ENCODE data around the gene LOC101059915.
"Not testable (repeated sequence)": the region's sequence is repeated elsewhere in the genome, so short reads cannot be mapped to it uniquely, and the experiment has no call there.

Gene LOC101059915

GRCh38 chrX:71660562-71661416 lies 6.6 kb upstream of the LOC101059915 start:
- H3K9ac ChIP-seq (ENCODE audit: low read depth in 1 of 2, low read length in 2 of 2), result no peak overlapping the region
- H3K9me3 ChIP-seq (ENCODE audit: control insufficient read depth in 2 of 2, low read length in 2 of 2), result no peaks in the 10 kb centered on the region
- no peak overlapping the region for H3K4me3 ChIP-seq (ENCODE audit: low read length in 2 of 2)
- no peaks in the 10 kb centered on the region for H3K4me1 ChIP-seq (ENCODE audit: control insufficient read depth in 2 of 2, insufficient read depth in 2 of 2, low read length in 2 of 2)
- H3K27me3 ChIP-seq (ENCODE audit: control insufficient read depth in 2 of 2, insufficient read depth in 2 of 2, low read length in 2 of 2), result no peaks in the 10 kb centered on the region
- no peak overlapping the region for H3K27ac ChIP-seq (ENCODE audit: low read depth in 2 of 2, low read length in 2 of 2)
- H3K36me3 ChIP-seq (ENCODE audit: control insufficient read depth in 2 of 2, insufficient read depth in 2 of 2, low read length in 2 of 2), result no peaks in the 10 kb centered on the region

DNA sequence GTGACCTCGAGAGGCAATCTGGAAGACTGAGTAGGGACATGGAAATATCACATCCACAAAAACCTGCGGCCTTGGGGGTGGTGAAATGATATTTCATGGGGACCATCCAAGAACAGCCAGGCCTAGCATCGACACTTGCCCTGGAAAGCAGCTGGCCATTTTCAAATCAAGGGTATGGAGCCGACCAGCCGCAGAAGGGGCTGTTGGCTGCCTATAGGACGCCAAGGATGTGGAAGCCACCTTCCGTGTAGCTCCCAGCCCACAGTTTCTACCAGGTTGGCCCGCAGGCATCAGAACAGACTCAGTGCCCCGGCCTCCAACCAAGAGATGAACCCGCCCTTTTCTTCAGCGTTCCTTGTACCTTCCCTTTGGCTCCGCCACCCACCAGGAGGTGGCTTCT lies 5.4 kb upstream of the LOC101059915 start:
- Histone ChIP-seq H3K9ac (ENCODE audit: low read depth in 1 of 2, low read length in 2 of 2) (no peak overlapping the region), H3K27me3 (ENCODE audit: control insufficient read depth in 2 of 2, insufficient read depth in 2 of 2, low read length in 2 of 2) (no peaks in the 10 kb centered on the region), H3K27ac (ENCODE audit: low read depth in 2 of 2, low read length in 2 of 2) (no peak overlapping the region), H3K4me1 (ENCODE audit: control insufficient read depth in 2 of 2, insufficient read depth in 2 of 2, low read length in 2 of 2) (no peaks in the 10 kb centered on the region), H3K9me3 (ENCODE audit: control insufficient read depth in 2 of 2, low read length in 2 of 2) (no peaks in the 10 kb centered on the region), H3K36me3 (ENCODE audit: control insufficient read depth in 2 of 2, insufficient read depth in 2 of 2, low read length in 2 of 2) (no peaks in the 10 kb centered on the region), H3K4me3 (ENCODE audit: low read length in 2 of 2) (no peak overlapping the region)

DNA sequence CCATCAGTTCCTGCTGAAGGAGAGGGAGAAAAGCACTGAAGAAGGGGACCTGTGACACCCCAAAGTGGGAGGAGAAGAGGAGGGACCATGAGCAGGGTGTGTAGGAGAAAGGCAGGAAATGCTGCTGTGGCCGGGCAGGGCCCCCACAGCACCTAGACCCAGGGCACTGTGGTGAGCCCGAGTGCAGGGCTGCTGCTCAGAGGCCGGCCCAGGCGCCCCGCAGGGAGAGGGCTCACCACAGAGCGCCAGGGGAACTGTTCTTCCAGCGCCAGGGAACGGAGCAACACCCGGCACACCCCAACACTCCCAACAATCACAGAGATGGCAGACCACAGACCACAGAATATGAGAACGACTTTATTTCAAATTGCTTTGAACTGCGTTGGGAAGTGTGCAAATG lies 4.7 kb upstream of the LOC101059915 start:
- H3K27ac ChIP-seq (ENCODE audit: low read depth in 2 of 2, low read length in 2 of 2); H3K27me3 ChIP-seq (ENCODE audit: control insufficient read depth in 2 of 2, insufficient read depth in 2 of 2, low read length in 2 of 2); H3K9me3 ChIP-seq (ENCODE audit: control insufficient read depth in 2 of 2, low read length in 2 of 2); H3K36me3 ChIP-seq (ENCODE audit: control insufficient read depth in 2 of 2, insufficient read depth in 2 of 2, low read length in 2 of 2); H3K4me3 ChIP-seq (ENCODE audit: low read length in 2 of 2); H3K9ac ChIP-seq (ENCODE audit: low read depth in 1 of 2, low read length in 2 of 2); H3K4me1 ChIP-seq (ENCODE audit: control insufficient read depth in 2 of 2, insufficient read depth in 2 of 2, low read length in 2 of 2): not testable (repeated sequence)

DNA sequence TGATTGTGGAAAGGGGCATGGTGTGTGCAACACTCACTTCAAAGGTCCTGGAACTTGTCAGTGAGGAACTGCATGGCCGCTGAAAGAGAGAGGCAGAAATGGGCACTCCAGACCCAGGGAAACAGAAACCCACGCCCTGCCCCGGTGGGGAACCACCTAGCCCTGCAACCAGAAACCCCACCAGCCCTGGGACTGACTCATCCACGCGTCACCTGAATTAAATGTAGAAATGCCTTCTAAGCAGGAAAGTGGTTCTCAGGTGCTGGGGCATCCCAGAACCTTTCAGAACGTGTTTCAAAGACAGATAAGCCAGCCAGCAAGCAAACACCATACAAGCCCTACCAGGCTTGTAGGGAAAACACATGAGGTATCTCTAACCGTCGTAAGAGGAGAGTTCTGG lies 4.1 kb upstream of the LOC101059915 start:
- H3K4me3 ChIP-seq (ENCODE audit: low read length in 2 of 2); H3K27me3 ChIP-seq (ENCODE audit: control insufficient read depth in 2 of 2, insufficient read depth in 2 of 2, low read length in 2 of 2); H3K9me3 ChIP-seq (ENCODE audit: control insufficient read depth in 2 of 2, low read length in 2 of 2); H3K4me1 ChIP-seq (ENCODE audit: control insufficient read depth in 2 of 2, insufficient read depth in 2 of 2, low read length in 2 of 2); H3K27ac ChIP-seq (ENCODE audit: low read depth in 2 of 2, low read length in 2 of 2); H3K36me3 ChIP-seq (ENCODE audit: control insufficient read depth in 2 of 2, insufficient read depth in 2 of 2, low read length in 2 of 2); H3K9ac ChIP-seq (ENCODE audit: low read depth in 1 of 2, low read length in 2 of 2): not testable (repeated sequence)

- H3K27me3 ChIP-seq (ENCODE audit: control insufficient read depth in 2 of 2, insufficient read depth in 2 of 2, low read length in 2 of 2); H3K36me3 ChIP-seq (ENCODE audit: control insufficient read depth in 2 of 2, insufficient read depth in 2 of 2, low read length in 2 of 2); H3K4me3 ChIP-seq (ENCODE audit: low read length in 2 of 2); H3K9ac ChIP-seq (ENCODE audit: low read depth in 1 of 2, low read length in 2 of 2); H3K9me3 ChIP-seq (ENCODE audit: control insufficient read depth in 2 of 2, low read length in 2 of 2); H3K27ac ChIP-seq (ENCODE audit: low read depth in 2 of 2, low read length in 2 of 2); H3K4me1 ChIP-seq (ENCODE audit: control insufficient read depth in 2 of 2, insufficient read depth in 2 of 2, low read length in 2 of 2): not testable (repeated sequence)
Observed at GRCh38 chrX:71664202-71664601, 3.1 kb upstream of the LOC101059915 start.

DNA sequence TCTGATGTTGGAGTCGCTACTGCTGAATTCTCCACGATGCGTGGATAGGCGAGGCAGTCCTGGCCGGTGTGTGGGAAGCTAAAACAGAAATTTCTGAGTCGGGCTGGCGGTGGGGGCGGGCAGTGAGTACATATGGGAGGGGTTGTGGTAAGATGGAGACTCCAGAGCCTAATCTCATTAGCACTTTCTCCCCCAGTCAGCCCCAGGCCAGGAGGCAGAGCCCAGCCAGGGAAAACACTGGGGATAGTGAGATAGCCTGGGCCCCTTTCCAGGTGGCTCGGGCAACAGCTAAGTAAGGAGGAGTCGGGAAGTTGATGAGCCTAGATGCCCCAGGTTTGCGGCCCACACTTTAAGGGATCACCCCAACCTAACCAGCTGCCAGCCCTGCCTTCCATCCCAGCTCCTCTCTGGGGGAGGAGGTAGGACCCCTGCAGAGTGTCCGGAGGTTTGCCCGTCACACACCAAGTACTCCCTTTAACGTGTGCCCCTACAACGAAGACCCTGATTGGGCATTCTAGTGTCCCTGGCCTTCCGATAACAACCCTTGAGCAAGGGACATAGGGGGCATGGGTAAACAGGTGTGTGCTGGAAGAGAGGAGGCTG lies 2.4 kb upstream of the LOC101059915 start:
- Histone ChIP-seq H3K27me3 (ENCODE audit: control insufficient read depth in 2 of 2, insufficient read depth in 2 of 2, low read length in 2 of 2) (no peaks in the 10 kb centered on the region), H3K4me1 (ENCODE audit: control insufficient read depth in 2 of 2, insufficient read depth in 2 of 2, low read length in 2 of 2) (no peaks in the 10 kb centered on the region), H3K9ac (ENCODE audit: low read depth in 1 of 2, low read length in 2 of 2) (no peak overlapping the region), H3K4me3 (ENCODE audit: low read length in 2 of 2) (no peak overlapping the region), H3K27ac (ENCODE audit: low read depth in 2 of 2, low read length in 2 of 2) (no peak overlapping the region), H3K36me3 (ENCODE audit: control insufficient read depth in 2 of 2, insufficient read depth in 2 of 2, low read length in 2 of 2) (no peaks in the 10 kb centered on the region), H3K9me3 (ENCODE audit: control insufficient read depth in 2 of 2, low read length in 2 of 2) (no peaks in the 10 kb centered on the region)

- Histone ChIP-seq H3K9ac (ENCODE audit: low read depth in 1 of 2, low read length in 2 of 2) (no peak overlapping the region), H3K9me3 (ENCODE audit: control insufficient read depth in 2 of 2, low read length in 2 of 2) (no peaks in the 10 kb centered on the region), H3K4me3 (ENCODE audit: low read length in 2 of 2) (no peak overlapping the region), H3K27ac (ENCODE audit: low read depth in 2 of 2, low read length in 2 of 2) (no peak overlapping the region), H3K27me3 (ENCODE audit: control insufficient read depth in 2 of 2, insufficient read depth in 2 of 2, low read length in 2 of 2) (no peaks in the 10 kb centered on the region), H3K36me3 (ENCODE audit: control insufficient read depth in 2 of 2, insufficient read depth in 2 of 2, low read length in 2 of 2) (no peaks in the 10 kb centered on the region), H3K4me1 (ENCODE audit: control insufficient read depth in 2 of 2, insufficient read depth in 2 of 2, low read length in 2 of 2) (no peaks in the 10 kb centered on the region)
Observed at GRCh38 chrX:71665747-71666146, 1.6 kb upstream of the LOC101059915 start.

- Histone ChIP-seq H3K36me3 (ENCODE audit: control insufficient read depth in 2 of 2, insufficient read depth in 2 of 2, low read length in 2 of 2) (no peaks in the 10 kb centered on the region), H3K4me1 (ENCODE audit: control insufficient read depth in 2 of 2, insufficient read depth in 2 of 2, low read length in 2 of 2) (no peaks in the 10 kb centered on the region), H3K9ac (ENCODE audit: low read depth in 1 of 2, low read length in 2 of 2) (no peak overlapping the region), H3K27me3 (ENCODE audit: control insufficient read depth in 2 of 2, insufficient read depth in 2 of 2, low read length in 2 of 2) (no peaks in the 10 kb centered on the region), H3K9me3 (ENCODE audit: control insufficient read depth in 2 of 2, low read length in 2 of 2) (no peaks in the 10 kb centered on the region), H3K4me3 (ENCODE audit: low read length in 2 of 2) (no peak overlapping the region), H3K27ac (ENCODE audit: low read depth in 2 of 2, low read length in 2 of 2) (no peak overlapping the region)
Observed at GRCh38 chrX:71666240-71667223, 814 bp upstream of the LOC101059915 start.

DNA sequence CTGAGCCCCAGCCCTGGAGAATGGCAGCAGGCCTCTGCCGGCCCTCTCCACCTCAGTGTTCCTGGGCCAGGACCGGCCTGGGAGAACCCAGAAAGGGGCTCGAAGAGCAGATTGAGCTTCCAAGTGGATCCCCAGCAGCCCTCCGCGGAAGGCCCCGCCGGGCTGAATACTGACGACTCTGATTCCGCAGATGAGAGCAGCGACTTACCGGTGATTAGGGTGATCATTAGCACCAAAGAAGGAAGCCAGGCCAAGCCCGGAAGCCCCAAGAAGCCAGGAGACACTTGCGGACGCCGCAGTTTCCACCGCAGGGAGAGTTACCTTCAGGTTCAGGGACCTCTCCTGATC lies 876 bp downstream of the LOC101059915 start:
- Histone ChIP-seq H3K9me3 (ENCODE audit: control insufficient read depth in 2 of 2, low read length in 2 of 2) (no peaks in the 10 kb centered on the region), H3K4me3 (ENCODE audit: low read length in 2 of 2) (no peak overlapping the region), H3K4me1 (ENCODE audit: control insufficient read depth in 2 of 2, insufficient read depth in 2 of 2, low read length in 2 of 2) (no peaks in the 10 kb centered on the region), H3K9ac (ENCODE audit: low read depth in 1 of 2, low read length in 2 of 2) (no peak overlapping the region), H3K27ac (ENCODE audit: low read depth in 2 of 2, low read length in 2 of 2) (no peak overlapping the region), H3K36me3 (ENCODE audit: control insufficient read depth in 2 of 2, insufficient read depth in 2 of 2, low read length in 2 of 2) (no peaks in the 10 kb centered on the region), H3K27me3 (ENCODE audit: control insufficient read depth in 2 of 2, insufficient read depth in 2 of 2, low read length in 2 of 2) (peaks cover 0 to 1% of the 10 kb centered on the region in 2 donors)

DNA sequence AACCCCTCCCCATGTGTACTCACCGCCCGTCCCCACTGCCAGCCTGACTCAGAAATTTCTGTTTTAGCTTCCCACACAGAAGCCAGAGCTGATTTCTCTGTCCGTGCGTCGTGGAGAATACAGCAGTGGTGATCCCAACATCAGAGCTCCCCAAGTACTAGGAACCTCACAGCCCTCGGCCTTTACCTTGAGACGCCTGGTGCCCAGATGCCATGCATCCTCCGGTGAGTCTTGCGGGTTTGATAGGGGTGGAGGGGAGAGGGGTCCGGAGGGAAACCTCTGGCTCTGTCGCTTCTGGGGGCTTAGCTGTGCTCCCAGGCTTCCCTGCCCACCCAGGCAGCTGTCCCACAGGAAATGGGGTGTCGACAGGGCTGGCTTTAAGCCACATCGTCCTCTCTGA lies 2.1 kb downstream of the LOC101059915 start:
- no peak overlapping the region for H3K27ac ChIP-seq (ENCODE audit: low read depth in 2 of 2, low read length in 2 of 2)
- H3K27me3 ChIP-seq (ENCODE audit: control insufficient read depth in 2 of 2, insufficient read depth in 2 of 2, low read length in 2 of 2), result peaks cover 0 to 3% of the 10 kb centered on the region in 2 donors
- H3K36me3 ChIP-seq (ENCODE audit: control insufficient read depth in 2 of 2, insufficient read depth in 2 of 2, low read length in 2 of 2), result no peaks in the 10 kb centered on the region
- no peak overlapping the region for H3K9ac ChIP-seq (ENCODE audit: low read depth in 1 of 2, low read length in 2 of 2)
- no peaks in the 10 kb centered on the region for H3K4me1 ChIP-seq (ENCODE audit: control insufficient read depth in 2 of 2, insufficient read depth in 2 of 2, low read length in 2 of 2)
- H3K9me3 ChIP-seq (ENCODE audit: control insufficient read depth in 2 of 2, low read length in 2 of 2), result no peaks in the 10 kb centered on the region
- no peak overlapping the region for H3K4me3 ChIP-seq (ENCODE audit: low read length in 2 of 2)

Measured in mucosa of rectum (tissue), 2 donors.